ENCODE measurements around the gene SLC25A21. TPM values are rescaled to one million over a fixed set of nuclear protein-coding genes. Genes with fewer than 3 reads are reported as not detected.

Gene SLC25A21
- total RNA-seq, 1 donor from 2014 or later = not detected

GRCh38 chr14:37145395-37145794, 27.0 kb downstream of the SLC25A21 start:
- Mint-ChIP-seq H3K4me1 (no peaks in the 10 kb centered on the region), H3K36me3 (ENCODE audit: low read depth) (no peaks in the 10 kb centered on the region), H3K9me3 (no peaks in the 10 kb centered on the region), H3K27me3 (no peaks in the 10 kb centered on the region), H3K27ac (no peak overlapping the region), H3K4me3 (no peak overlapping the region)
- DNase-seq = no peak
- intact Hi-C loops (cut with micrococcal nuclease) = no loop called here

DNA sequence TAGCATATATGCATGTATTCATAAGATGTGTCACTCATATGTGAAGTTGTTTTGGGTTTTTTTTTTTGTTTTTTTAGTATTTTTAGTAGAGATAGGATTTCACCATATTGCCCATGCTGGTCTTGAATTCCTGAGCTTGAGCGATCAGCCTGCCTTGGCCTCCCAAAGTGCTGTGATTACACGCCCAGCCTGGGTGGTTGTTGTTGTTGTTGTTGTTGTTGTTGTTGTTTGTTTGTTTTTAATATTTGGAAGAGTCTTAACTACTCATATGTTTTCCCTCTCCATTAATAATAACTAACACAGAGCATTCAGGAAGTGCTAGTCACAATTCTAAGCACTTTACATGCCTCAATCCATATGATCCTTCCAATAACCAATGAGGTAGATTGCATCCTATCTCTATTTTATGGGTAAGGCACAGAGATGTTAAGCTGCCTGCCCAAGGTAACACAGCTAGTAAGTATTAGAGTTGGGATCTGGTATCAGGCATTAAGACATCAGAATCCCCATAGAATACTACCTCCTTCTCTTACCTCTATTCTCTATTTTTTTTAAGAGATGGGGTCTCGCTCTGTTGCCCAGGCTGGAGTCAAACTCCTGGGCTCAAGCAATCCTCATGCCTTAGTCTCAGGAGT, 27.6 kb downstream of the SLC25A21 start:
- H3K27ac Mint-ChIP-seq = no peak overlapping the region
- no peak overlapping the region for H3K4me3 Mint-ChIP-seq
- H3K36me3 Mint-ChIP-seq (ENCODE audit: low read depth) = no peaks in the 10 kb centered on the region
- DNase-seq = no peak
- H3K9me3 Mint-ChIP-seq = no peaks in the 10 kb centered on the region
- intact Hi-C loops (cut with micrococcal nuclease) = no loop called here
- no peaks in the 10 kb centered on the region for H3K27me3 Mint-ChIP-seq
- H3K4me1 Mint-ChIP-seq = no peaks in the 10 kb centered on the region

DNA sequence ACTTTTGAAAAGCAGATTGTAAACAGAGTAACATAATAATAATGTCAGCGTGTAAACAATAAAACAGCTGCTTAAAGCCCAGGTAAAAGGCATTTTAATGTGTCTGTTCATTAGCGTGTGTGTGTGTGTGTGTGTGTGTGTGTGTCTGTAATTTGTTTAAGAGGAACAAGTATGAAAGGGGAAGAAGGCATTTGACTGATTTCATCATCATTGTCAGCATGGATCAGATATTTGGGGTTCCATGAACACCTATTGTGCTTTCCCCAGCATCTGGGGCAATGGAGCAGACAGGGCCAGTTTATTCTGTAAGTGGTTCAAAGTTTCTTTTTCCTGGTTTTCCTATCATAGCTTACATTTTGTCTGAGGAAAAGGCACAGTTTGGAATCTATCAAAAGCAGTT, 28.9 kb downstream of the SLC25A21 start:
- intact Hi-C loops (cut with micrococcal nuclease) = no loop called here
- H3K27ac Mint-ChIP-seq = no peak overlapping the region
- H3K4me1 Mint-ChIP-seq = no peaks in the 10 kb centered on the region

DNA sequence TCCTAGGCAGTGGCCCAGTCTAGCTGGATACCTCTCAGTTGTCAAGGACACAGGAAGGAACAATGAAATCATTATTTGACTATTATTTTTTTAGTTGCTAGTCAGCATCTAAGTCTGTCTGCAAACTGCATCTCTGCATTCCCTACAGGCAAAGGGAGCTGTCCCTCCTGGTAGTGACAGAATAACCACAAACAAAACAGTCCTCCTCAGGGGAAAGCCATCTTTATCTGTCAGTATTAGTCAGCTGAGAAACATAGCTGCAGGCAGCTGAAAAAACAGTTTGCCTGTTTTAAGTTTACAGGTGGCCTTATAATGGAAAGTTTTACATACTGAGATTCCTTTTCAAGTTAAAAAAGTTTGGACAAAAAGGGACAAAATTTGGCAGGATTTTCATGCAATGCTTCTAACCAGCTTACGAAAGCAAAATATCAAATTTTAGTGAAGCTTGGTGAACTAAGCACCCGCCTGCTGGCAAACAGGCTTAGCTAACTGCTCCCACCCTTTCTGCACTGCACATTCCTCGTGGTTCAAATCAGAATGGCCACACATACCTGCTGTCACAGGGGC, 29.5 kb downstream of the SLC25A21 start:
- no peaks in the 10 kb centered on the region for H3K4me1 Mint-ChIP-seq

More for the DNA sequence above, 28.9 kb downstream of the SLC25A21 start:
- Mint-ChIP-seq H3K27me3 (no peaks in the 10 kb centered on the region), H3K36me3 (ENCODE audit: low read depth) (no peaks in the 10 kb centered on the region), H3K9me3 (no peaks in the 10 kb centered on the region), H3K4me3 (no peak overlapping the region)
- DNase-seq = no peak

DNA sequence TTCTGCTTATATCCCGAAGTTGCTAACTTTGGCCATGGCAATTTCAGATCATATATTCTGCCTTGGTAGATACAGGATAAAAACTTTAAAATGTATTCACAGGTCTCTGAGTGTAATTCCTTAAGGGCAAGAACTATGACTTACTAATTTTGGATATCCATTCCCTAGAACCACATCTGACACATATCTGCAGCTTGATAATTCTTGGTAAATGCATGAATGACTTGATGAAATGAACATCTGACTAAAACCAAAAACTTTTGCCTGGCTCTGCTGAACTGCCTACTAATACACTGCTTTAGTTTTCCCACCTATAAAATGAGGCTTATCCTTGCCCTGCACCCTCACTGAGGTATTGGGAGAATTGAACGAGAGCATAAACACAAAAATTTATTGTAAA, 32.2 kb downstream of the SLC25A21 start:
- intact Hi-C loops (cut with micrococcal nuclease) = no loop called here
- Mint-ChIP-seq H3K4me1 (no peaks in the 10 kb centered on the region), H3K27ac (no peak overlapping the region), H3K36me3 (ENCODE audit: low read depth) (no peaks in the 10 kb centered on the region), H3K9me3 (no peaks in the 10 kb centered on the region), H3K27me3 (no peaks in the 10 kb centered on the region), H3K4me3 (no peak overlapping the region)
- DNase-seq = no peak

More for the DNA sequence above, 29.5 kb downstream of the SLC25A21 start:
- H3K9me3 Mint-ChIP-seq = no peaks in the 10 kb centered on the region
- no peaks in the 10 kb centered on the region for H3K36me3 Mint-ChIP-seq (ENCODE audit: low read depth)
- no peak for DNase-seq
- intact Hi-C loops (cut with micrococcal nuclease) = no loop called here
- H3K27ac Mint-ChIP-seq = no peak overlapping the region
- no peaks in the 10 kb centered on the region for H3K27me3 Mint-ChIP-seq
- H3K4me3 Mint-ChIP-seq = no peak overlapping the region

- no peaks in the 10 kb centered on the region for H3K4me1 Mint-ChIP-seq
- no peaks in the 10 kb centered on the region for H3K27me3 Mint-ChIP-seq
- no peak overlapping the region for H3K4me3 Mint-ChIP-seq
- intact Hi-C loops (cut with micrococcal nuclease) = no loop called here
- no peaks in the 10 kb centered on the region for H3K9me3 Mint-ChIP-seq
- H3K36me3 Mint-ChIP-seq (ENCODE audit: low read depth) = no peaks in the 10 kb centered on the region
- no peak for DNase-seq
- H3K27ac Mint-ChIP-seq = no peak overlapping the region
These were observed 32.7 kb downstream of the SLC25A21 start for GRCh38 chr14:37139710-37140109.

DNA sequence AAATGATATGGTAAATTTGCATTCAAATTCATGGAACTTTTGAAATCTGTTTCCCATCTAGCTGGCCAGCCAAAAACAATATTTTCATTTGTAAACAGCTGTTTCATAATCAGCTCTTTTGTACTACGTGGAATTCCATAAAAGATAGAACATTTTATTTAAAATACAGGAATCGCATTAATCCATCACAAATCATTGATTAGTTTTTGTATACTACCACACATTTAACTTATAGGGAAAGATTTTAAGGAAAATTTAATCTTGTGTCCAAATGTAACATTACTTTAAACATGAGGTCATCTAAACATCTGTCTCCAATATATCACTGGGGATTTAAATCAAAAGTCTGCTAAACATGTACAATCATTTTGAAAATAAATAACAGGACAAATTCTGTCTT, 33.5 kb downstream of the SLC25A21 start:
- Mint-ChIP-seq H3K27ac (no peak overlapping the region), H3K4me1 (no peaks in the 10 kb centered on the region), H3K27me3 (no peaks in the 10 kb centered on the region), H3K36me3 (ENCODE audit: low read depth) (no peaks in the 10 kb centered on the region), H3K9me3 (no peaks in the 10 kb centered on the region), H3K4me3 (no peak overlapping the region)
- intact Hi-C loops (cut with micrococcal nuclease) = no loop called here
- no peak for DNase-seq

GRCh38 chr14:37133284-37133913, 39.0 kb downstream of the SLC25A21 start:
- Mint-ChIP-seq H3K36me3 (ENCODE audit: low read depth) (no peaks in the 10 kb centered on the region), H3K9me3 (peaks cover 7% of the 10 kb centered on the region), H3K27me3 (no peaks in the 10 kb centered on the region), H3K4me3 (no peak overlapping the region), H3K27ac (no peak overlapping the region), H3K4me1 (no peaks in the 10 kb centered on the region)
- intact Hi-C loops (cut with micrococcal nuclease) = no loop called here
- DNase-seq = no peak

GRCh38 chr14:37131205-37131604, 41.2 kb downstream of the SLC25A21 start:
- peaks cover 7% of the 10 kb centered on the region for H3K9me3 Mint-ChIP-seq

DNA sequence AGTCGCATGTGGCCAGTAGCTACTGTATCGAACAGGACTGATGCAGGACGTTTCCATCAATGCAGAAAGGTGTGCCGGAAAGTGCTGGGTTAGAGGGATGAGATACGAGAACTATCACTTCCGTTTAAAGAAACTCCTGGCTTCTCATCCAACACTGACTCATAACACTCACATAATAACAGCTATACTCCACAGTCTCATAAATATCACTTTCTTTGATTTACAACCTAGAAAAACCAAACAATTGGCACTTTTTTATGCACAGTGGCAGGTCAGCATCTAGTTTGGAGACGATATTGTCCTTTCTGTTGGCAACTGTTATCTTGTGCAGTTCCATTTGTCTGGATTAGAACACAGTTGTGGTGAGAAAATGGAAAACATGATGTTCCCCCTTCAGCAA, 43.4 kb downstream of the SLC25A21 start:
- peaks cover 7% of the 10 kb centered on the region for H3K9me3 Mint-ChIP-seq
- no peak overlapping the region for H3K4me3 Mint-ChIP-seq
- no peaks in the 10 kb centered on the region for H3K4me1 Mint-ChIP-seq
- intact Hi-C loops (cut with micrococcal nuclease) = no loop called here
- no peaks in the 10 kb centered on the region for H3K36me3 Mint-ChIP-seq (ENCODE audit: low read depth)
- no peak overlapping the region for H3K27ac Mint-ChIP-seq
- DNase-seq = no peak
- H3K27me3 Mint-ChIP-seq = no peaks in the 10 kb centered on the region

More at GRCh38 chr14:37131205-37131604, 41.2 kb downstream of the SLC25A21 start:
- intact Hi-C loops (cut with micrococcal nuclease) = no loop called here
- H3K4me1 Mint-ChIP-seq = no peaks in the 10 kb centered on the region
- no peak overlapping the region for H3K27ac Mint-ChIP-seq
- no peak overlapping the region for H3K4me3 Mint-ChIP-seq
- DNase-seq = no peak
- no peaks in the 10 kb centered on the region for H3K27me3 Mint-ChIP-seq
- no peaks in the 10 kb centered on the region for H3K36me3 Mint-ChIP-seq (ENCODE audit: low read depth)

GRCh38 chr14:37124614-37125013, 47.8 kb downstream of the SLC25A21 start:
- H3K27me3 Mint-ChIP-seq = no peaks in the 10 kb centered on the region
- no peaks in the 10 kb centered on the region for H3K4me1 Mint-ChIP-seq
- H3K4me3 Mint-ChIP-seq = no peak overlapping the region
- no peaks in the 10 kb centered on the region for H3K9me3 Mint-ChIP-seq
- no peak overlapping the region for H3K27ac Mint-ChIP-seq
- H3K36me3 Mint-ChIP-seq (ENCODE audit: low read depth) = no peaks in the 10 kb centered on the region
- no peak for DNase-seq
- intact Hi-C loops (cut with micrococcal nuclease) = no loop called here

- Mint-ChIP-seq H3K27me3 (no peaks in the 10 kb centered on the region), H3K9me3 (no peaks in the 10 kb centered on the region), H3K4me1 (no peaks in the 10 kb centered on the region), H3K27ac (no peak overlapping the region), H3K36me3 (ENCODE audit: low read depth) (no peaks in the 10 kb centered on the region), H3K4me3 (no peak overlapping the region)
- intact Hi-C loops (cut with micrococcal nuclease) = no loop called here
- no peak for DNase-seq
These were observed 49.3 kb downstream of the SLC25A21 start for GRCh38 chr14:37122919-37123639.

GRCh38 chr14:37122288-37122687, 50.1 kb downstream of the SLC25A21 start:
- Mint-ChIP-seq H3K27me3 (no peaks in the 10 kb centered on the region), H3K9me3 (no peaks in the 10 kb centered on the region), H3K27ac (no peak overlapping the region), H3K4me1 (no peaks in the 10 kb centered on the region), H3K36me3 (ENCODE audit: low read depth) (no peaks in the 10 kb centered on the region), H3K4me3 (no peak overlapping the region)
- intact Hi-C loops (cut with micrococcal nuclease) = no loop called here
- no peak for DNase-seq

- intact Hi-C loops (cut with micrococcal nuclease) = no loop called here
- no peaks in the 10 kb centered on the region for H3K27me3 Mint-ChIP-seq
- no peak overlapping the region for H3K4me3 Mint-ChIP-seq
- H3K9me3 Mint-ChIP-seq = no peaks in the 10 kb centered on the region
- no peak for DNase-seq
- no peaks in the 10 kb centered on the region for H3K4me1 Mint-ChIP-seq
- no peak overlapping the region for H3K27ac Mint-ChIP-seq
- H3K36me3 Mint-ChIP-seq (ENCODE audit: low read depth) = no peaks in the 10 kb centered on the region
These were observed 53.6 kb downstream of the SLC25A21 start for GRCh38 chr14:37118673-37119366.
